Erythroblast (primary cell): Measurements from ENCODE around the gene PCID2.
"Not testable (repeated sequence)": the region's sequence is repeated elsewhere in the genome, so short reads cannot be mapped to it uniquely, and the experiment has no call there.

Experiments used
- DNase-seq, 2 experiments: peaks; one replicate each; lab custom pipeline; 2025; lab: John Stamatoyannopoulos, UW
- GATA1 ChIP-seq: IDR thresholded peaks from 2 replicates; pipeline ENCODE4 v1.6.1; 2011; ENCODE audit warnings: low read depth, mild to moderate bottlenecking, control low read depth, low read length, moderate library complexity
- POLR2A ChIP-seq: IDR thresholded peaks from 2 replicates; pipeline ENCODE4 v1.6.1; 2011; ENCODE audit warnings: mild to moderate bottlenecking, low read length

PCID2 gene

DNA sequence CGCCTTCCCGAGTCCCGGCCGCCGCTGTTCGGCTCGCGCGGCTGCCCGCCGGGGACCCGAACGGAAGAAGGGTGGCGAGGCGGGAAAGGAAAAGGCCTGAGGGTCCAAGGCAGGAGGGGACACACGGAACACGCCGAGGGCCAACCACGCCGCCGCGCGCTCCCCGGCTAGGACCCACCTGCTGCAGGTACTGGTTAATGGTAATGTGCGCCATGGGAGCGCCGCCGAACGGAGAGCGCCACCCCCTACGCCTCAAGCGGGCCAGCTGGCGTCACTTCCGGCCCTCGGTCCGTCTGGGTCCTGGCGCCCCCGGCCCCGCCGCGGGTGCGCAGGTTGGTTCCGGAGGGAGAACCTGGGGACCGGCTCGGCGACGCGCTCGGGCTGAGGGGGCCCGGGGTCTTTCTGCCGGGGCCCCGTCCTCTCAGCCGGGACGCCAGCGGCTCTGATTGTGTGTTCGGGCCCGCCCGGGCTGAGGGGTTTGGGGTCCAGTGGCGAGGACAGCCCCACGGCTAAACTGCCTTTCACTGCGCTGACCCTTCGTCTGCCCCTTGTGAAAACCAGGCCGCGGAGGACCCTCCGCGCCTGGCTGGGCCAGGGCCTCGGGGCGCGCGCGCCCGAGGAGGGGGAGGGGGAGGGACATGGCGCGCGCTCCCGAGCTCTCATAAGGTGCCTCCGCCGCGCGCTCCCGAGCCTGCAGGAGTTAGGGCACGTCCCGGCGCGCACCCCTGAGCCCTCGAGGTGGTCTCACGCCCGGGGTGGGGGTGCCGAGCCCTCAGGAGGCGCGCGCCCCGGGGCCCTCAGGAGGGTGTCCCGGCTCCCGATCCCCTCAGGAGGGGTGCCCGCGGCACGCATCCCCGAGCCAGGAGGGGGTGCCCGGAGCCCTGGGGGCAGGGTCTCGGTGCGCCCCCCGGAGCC, at the start of gene PCID2:
Gene PCID2 (minus strand): TSS at position 249 of the 915 bp plus-strand sequence. CDS start 35 bp downstream, at position 214.
- DNase-seq, result peak; percentile 95 to 97
- no peak for TF ChIP-seq GATA1
- peak; percentile 91 for TF ChIP-seq POLR2A

DNA sequence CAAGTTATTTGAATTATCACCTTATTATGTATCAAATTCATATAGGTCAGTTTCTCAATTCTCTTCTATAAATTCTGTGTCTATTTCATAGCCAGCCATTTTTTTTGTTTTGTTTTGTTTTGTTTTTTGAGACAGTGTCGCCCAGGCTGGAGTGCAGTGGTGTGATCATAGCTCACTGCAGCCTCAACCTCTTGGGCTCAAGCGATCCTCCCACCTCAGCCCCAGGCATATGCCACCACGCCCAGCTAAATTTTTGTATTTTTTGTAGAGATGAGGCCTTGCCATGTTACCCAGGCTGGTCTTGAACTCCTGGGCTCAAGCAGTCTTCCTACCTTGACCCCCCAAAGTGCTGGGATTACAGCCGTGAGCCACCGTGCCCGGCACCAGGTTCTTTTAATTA, 49.4 kb upstream of the PCID2 start:
- not testable (repeated sequence) for DNase-seq

DNA sequence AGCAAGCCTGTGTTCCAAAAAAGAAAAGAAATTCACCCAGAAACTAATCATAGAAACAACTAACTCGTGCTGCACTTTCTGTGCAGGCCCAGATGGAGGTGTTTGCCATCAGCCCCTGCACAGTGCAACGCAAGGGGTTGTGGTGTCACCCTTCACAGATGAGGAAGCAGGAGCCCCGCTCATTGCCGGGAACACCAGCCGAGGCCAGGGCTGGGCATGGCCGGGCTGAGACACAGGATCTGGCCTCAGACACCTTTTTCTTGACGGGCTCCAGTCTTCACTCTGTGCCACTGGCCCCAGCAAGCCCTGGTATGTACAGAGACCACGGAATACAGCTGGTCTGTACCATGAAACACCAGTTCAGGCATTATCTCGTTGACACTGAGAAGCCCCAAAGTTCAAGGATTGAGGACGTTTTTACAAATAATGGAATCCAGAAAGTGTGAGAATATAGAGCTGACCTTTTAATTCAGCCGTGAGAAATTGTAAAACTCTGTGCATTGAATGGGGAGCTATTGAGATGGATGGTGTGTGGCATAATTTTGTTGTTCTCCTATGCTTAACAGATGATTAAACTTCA, 44.1 kb upstream of the PCID2 start:
- TF ChIP-seq GATA1 (no peak), POLR2A (no peak)
- DNase-seq, result no peak

DNA sequence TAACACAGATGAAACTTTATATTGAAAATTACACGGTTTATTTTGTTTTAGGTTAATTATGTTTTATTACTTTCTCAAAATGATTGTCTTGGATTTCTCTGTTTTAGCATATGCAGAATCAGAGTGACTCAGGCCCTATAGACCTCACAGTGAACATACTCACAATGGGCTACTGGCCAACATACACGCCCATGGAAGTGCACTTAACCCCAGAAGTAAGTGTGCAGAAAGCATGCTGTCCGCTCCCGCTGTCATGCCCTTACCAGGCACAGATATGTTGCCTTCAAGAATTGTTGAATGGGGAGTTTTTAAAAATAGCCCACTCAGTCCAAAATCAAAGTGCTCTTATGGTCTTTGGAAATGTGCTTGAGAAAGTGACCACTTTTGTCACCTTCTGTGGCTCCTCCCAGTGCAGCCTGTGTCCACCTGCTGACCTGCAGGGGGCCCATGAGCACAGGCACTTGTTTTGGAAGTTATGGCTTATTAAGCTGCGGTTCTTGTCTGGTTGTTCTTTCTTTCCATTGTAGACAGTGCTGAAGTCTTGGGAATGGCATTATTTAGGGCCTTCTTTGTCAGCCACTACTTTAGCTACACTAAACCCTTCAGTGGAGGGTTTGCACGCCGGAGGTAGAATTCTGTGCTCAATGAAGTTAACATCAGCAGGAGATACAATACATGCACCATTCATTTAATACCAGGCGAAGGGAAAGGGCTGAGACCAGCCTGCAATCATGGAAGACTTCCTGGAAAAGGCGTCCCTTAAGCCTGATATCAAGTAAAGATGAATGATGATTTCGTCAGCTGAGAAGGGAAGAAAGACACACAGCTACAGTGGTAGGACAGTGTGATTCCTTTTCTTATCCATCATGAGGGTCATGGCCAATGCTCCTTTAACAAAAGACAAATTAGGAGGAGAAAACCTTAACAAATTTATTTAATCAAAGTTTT, 37.7 kb upstream of the PCID2 start:
- peak; percentile 46 to 62 for DNase-seq

DNA sequence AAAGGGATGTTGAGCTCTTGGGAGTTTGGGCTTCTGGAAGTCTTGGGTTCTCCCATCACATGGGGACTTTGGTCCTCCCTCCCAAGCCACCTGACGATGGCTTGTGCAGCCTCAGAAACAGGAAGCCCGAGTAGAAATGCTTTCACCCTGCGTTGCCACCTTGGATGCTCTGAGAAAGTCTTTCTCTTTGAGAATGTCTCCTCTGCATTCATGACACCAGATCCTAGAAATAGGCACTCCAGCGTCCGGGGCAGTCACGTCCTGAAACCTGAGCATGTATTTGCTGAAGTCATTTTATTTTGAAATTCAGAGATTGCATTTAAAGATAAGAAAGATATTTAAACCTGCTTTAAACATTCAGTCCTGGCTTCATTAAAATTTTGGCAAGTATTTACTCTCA, 35.4 kb upstream of the PCID2 start:
- no peak for DNase-seq
- TF ChIP-seq POLR2A (no peak), GATA1 (no peak)

More for the DNA sequence above, 37.7 kb upstream of the PCID2 start:
- TF ChIP-seq GATA1, result no peak

- DNase-seq, result not testable (repeated sequence)
Observed at GRCh38 chr13:113241623-113242022, 33.2 kb upstream of the PCID2 start.

DNA sequence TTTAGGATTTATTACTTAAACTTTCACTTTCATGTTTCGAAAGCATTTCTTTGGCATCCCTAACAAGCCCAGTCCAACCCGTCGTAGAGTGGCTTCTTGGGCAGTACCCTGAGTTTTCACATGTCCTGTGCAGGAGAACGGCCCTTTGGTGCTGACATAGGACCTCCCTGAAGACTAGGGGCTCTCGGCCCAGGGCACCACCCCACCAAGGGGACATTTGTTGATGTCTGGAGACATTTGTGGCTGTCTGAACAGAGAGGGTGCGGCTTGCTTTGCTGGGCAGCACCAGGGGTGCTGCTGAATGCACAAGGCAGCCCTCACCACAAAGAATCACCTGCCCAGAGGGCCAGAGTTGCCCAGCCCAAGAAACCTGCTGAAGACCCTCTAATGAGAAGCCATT, 31.5 kb upstream of the PCID2 start:
- DNase-seq, result no peak

GRCh38 chr13:113239357-113239756, 30.9 kb upstream of the PCID2 start:
- no peak for DNase-seq
- TF ChIP-seq POLR2A, result no peak
- TF ChIP-seq GATA1, result no peak

More for the DNA sequence above, 31.5 kb upstream of the PCID2 start:
- TF ChIP-seq POLR2A, result no peak
- TF ChIP-seq GATA1, result no peak

- TF ChIP-seq POLR2A, result no peak
- no peak for TF ChIP-seq GATA1
- DNase-seq, result no peak
Observed at GRCh38 chr13:113238536-113238935, 30.1 kb upstream of the PCID2 start.

- no peak for TF ChIP-seq GATA1
- no peak for TF ChIP-seq POLR2A
- no peak for DNase-seq
Observed at GRCh38 chr13:113233101-113233500, 24.6 kb upstream of the PCID2 start.

- TF ChIP-seq POLR2A, result no peak
- TF ChIP-seq GATA1, result no peak
- DNase-seq, result no peak
Observed at GRCh38 chr13:113232208-113233003, 23.9 kb upstream of the PCID2 start.

DNA sequence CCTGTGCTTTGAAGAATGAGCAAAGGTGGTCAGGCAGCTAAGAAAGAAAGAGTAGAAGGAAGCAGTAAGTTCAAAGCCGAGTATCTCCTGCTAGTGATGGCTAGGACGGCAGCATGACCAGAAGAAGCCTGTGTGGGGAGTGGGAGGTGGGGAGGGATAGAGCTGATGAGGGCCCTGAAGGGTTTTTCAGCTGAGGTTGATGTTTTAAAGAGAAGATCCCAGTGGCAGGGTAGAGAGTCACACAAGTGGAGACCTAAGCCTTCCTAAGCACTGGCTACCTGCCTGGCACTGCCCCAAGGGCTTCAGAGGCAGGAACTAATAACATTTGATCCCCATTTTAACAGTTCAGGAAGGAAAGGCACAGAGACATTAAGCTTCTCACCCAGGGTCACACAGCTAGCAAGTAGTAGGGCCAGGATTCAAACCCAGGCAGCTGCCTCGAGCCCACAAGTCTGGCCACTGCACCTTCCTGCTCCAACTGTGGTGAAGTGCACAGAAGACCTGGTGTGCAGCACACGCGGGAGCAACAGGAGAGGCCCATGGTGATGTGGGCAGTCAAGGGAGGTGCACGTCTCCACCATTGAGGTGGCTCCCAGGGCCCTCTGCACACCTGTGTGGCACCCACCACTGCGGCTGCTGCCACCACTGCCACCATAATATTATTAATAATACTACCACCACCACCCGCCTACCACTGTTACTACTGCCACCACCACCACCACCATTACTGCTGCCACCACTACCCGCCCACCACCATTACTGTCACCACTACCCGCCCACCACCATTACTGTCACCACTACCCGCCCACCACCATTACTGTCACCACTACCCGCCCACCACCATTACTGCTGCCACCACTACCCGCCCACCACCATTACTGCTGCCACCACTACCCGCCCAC, 23.1 kb upstream of the PCID2 start:
- TF ChIP-seq GATA1 (no peak), POLR2A (no peak)
- no peak for DNase-seq

- no peak for DNase-seq
- TF ChIP-seq POLR2A (no peak), GATA1 (no peak)
Observed at GRCh38 chr13:113229791-113230190, 21.3 kb upstream of the PCID2 start.
